Activated gamma-delta T cell treated with Interleukin-2 at 50 U/mL for 16 hours (primary cell): Measurements from ENCODE around the gene CUEDC1.

Experiments used
- DNase-seq: peaks from one replicate; pipeline ENCODE4 v3.0.0-alpha.2; 2020

The CUEDC1 gene

GRCh38 chr17:57957120-57957850 is 2.1 kb upstream of the CUEDC1 start:
- no peak for DNase-seq

- peak; percentile 46 for DNase-seq
Observed at GRCh38 chr17:57956291-57957119, 1.3 kb upstream of the CUEDC1 start.

GRCh38 chr17:57954397-57955182 is 622 bp downstream of the CUEDC1 start:
- no peak for DNase-seq

GRCh38 chr17:57953705-57954396 is 1.4 kb downstream of the CUEDC1 start:
- DNase-seq, result no peak

- no peak for DNase-seq
Observed at GRCh38 chr17:57953219-57953618, 2.0 kb downstream of the CUEDC1 start.

- no peak for DNase-seq
Observed at GRCh38 chr17:57949649-57950048, 5.6 kb downstream of the CUEDC1 start.

- no peak for DNase-seq
Observed at GRCh38 chr17:57948555-57949420, 6.4 kb downstream of the CUEDC1 start.

- DNase-seq, result no peak
Observed at GRCh38 chr17:57948169-57948554, 7.0 kb downstream of the CUEDC1 start.

- no peak for DNase-seq
Observed at GRCh38 chr17:57947369-57947768, 7.8 kb downstream of the CUEDC1 start.

- DNase-seq, result no peak
Observed at GRCh38 chr17:57946798-57947358, 8.3 kb downstream of the CUEDC1 start.

- DNase-seq, result no peak
Observed at GRCh38 chr17:57945996-57946797, 9.0 kb downstream of the CUEDC1 start.

GRCh38 chr17:57944908-57945307 is 10.3 kb downstream of the CUEDC1 start:
- DNase-seq, result no peak

- DNase-seq, result no peak
Observed at GRCh38 chr17:57943645-57944044, 11.6 kb downstream of the CUEDC1 start.

- DNase-seq, result no peak
Observed at GRCh38 chr17:57943140-57943539, 12.1 kb downstream of the CUEDC1 start.

- no peak for DNase-seq
Observed at GRCh38 chr17:57941384-57942370, 13.5 kb downstream of the CUEDC1 start.

GRCh38 chr17:57940653-57941329 is 14.4 kb downstream of the CUEDC1 start:
- DNase-seq, result no peak

GRCh38 chr17:57940231-57940630 is 15.0 kb downstream of the CUEDC1 start:
- DNase-seq, result no peak

- DNase-seq, result no peak
Observed at GRCh38 chr17:57939797-57940196, 15.4 kb downstream of the CUEDC1 start.

- no peak for DNase-seq
Observed at GRCh38 chr17:57938061-57938502, 17.1 kb downstream of the CUEDC1 start.
